Measurements from ENCODE around the gene CFAP20DC.

Gene CFAP20DC

GRCh38 chr3:59046839-59047238, 3.0 kb downstream of the CFAP20DC start:
- Histone ChIP-seq H3K27me3 (ENCODE audit: control insufficient read depth, low read length) (no peaks in the 10 kb centered on the region), H4K20me1 (ENCODE audit: control insufficient read depth, insufficient read depth, low read depth, low read length) (no peaks in the 10 kb centered on the region), H3K36me3 (ENCODE audit: control insufficient read depth, low read length) (no peaks in the 10 kb centered on the region), H3K27ac (ENCODE audit: low read depth, low read length) (no peak overlapping the region), H3K9me3 (ENCODE audit: control insufficient read depth, insufficient read depth, low read length) (no peaks in the 10 kb centered on the region), H3K4me3 (ENCODE audit: low read length) (no peak overlapping the region), H3K9me2 (replicated peaks; ENCODE audit: control insufficient read depth, low read length) (no peaks in the 10 kb centered on the region), H3F3A (ENCODE audit: control insufficient read depth, insufficient read depth) (no peaks in the 10 kb centered on the region; the same call in 1 of the 2 replicates), H3K4me2 (ENCODE audit: low read length) (no peak overlapping the region), H3K4me1 (ENCODE audit: control insufficient read depth, low read length) (peaks cover 20% of the 10 kb centered on the region), H3K79me2 (ENCODE audit: control insufficient read depth, low read length) (no peaks in the 10 kb centered on the region)
- TF ChIP-seq CTCF (IDR thresholded peaks at IDR 0.05; ENCODE audit: low read depth, low read length, poor library complexity, severe bottlenecking), result no peak
- TF ChIP-seq EZH2phosphoT487 (IDR thresholded peaks at IDR 0.05; ENCODE audit: borderline replicate concordance, low read length), result no peak

- Histone ChIP-seq H3K27me3 (ENCODE audit: control insufficient read depth, low read length) (no peaks in the 10 kb centered on the region), H3K4me1 (ENCODE audit: control insufficient read depth, low read length) (peaks cover 2% of the 10 kb centered on the region; the same call in 1 of the 2 replicates), H3K9me2 (replicated peaks; ENCODE audit: control insufficient read depth, low read length) (no peaks in the 10 kb centered on the region), H3K4me2 (ENCODE audit: low read length) (no peak overlapping the region), H4K20me1 (ENCODE audit: control insufficient read depth, insufficient read depth, low read depth, low read length) (no peaks in the 10 kb centered on the region), H3K79me2 (ENCODE audit: control insufficient read depth, low read length) (no peaks in the 10 kb centered on the region), H3K36me3 (ENCODE audit: control insufficient read depth, low read length) (0 out of 2 replicates have a peak, but pooled peaks cover under 1% of the 10 kb centered on the region), H3F3A (ENCODE audit: control insufficient read depth, insufficient read depth) (no peaks in the 10 kb centered on the region; the same call in 1 of the 2 replicates), H3K27ac (ENCODE audit: low read depth, low read length) (no peak overlapping the region), H3K9me3 (ENCODE audit: control insufficient read depth, insufficient read depth, low read length) (no peaks in the 10 kb centered on the region), H3K4me3 (ENCODE audit: low read length) (no peak overlapping the region)
- TF ChIP-seq CTCF (IDR thresholded peaks at IDR 0.05; ENCODE audit: low read depth, low read length, poor library complexity, severe bottlenecking), result no peak
- TF ChIP-seq EZH2phosphoT487 (IDR thresholded peaks at IDR 0.05; ENCODE audit: borderline replicate concordance, low read length), result no peak
Measured at GRCh38 chr3:59043391-59043790, 6.4 kb downstream of the CFAP20DC start.

GRCh38 chr3:59040902-59041301, 8.9 kb downstream of the CFAP20DC start:
- Histone ChIP-seq H3K9me3 (ENCODE audit: control insufficient read depth, insufficient read depth, low read length) (no peaks in the 10 kb centered on the region), H3K4me1 (ENCODE audit: control insufficient read depth, low read length) (no peaks in the 10 kb centered on the region), H3K27me3 (ENCODE audit: control insufficient read depth, low read length) (no peaks in the 10 kb centered on the region), H3K79me2 (ENCODE audit: control insufficient read depth, low read length) (no peaks in the 10 kb centered on the region), H3K36me3 (ENCODE audit: control insufficient read depth, low read length) (0 out of 2 replicates have a peak, but pooled peaks cover 2% of the 10 kb centered on the region), H3F3A (ENCODE audit: control insufficient read depth, insufficient read depth) (no peaks in the 10 kb centered on the region), H4K20me1 (ENCODE audit: control insufficient read depth, insufficient read depth, low read depth, low read length) (no peaks in the 10 kb centered on the region), H3K4me2 (ENCODE audit: low read length) (no peak overlapping the region), H3K27ac (ENCODE audit: low read depth, low read length) (no peak overlapping the region), H3K4me3 (ENCODE audit: low read length) (no peak overlapping the region), H3K9me2 (replicated peaks; ENCODE audit: control insufficient read depth, low read length) (no peaks in the 10 kb centered on the region)
- TF ChIP-seq CTCF (IDR thresholded peaks at IDR 0.05; ENCODE audit: low read depth, low read length, poor library complexity, severe bottlenecking) (no peak), EZH2phosphoT487 (IDR thresholded peaks at IDR 0.05; ENCODE audit: borderline replicate concordance, low read length) (no peak)
